ENCODE data around the gene MAPK7. TPM values are rescaled to one million over a fixed set of nuclear protein-coding genes. Genes with fewer than 3 reads are reported as not detected.
A peak's percentile ranks its signal among the peaks of the same experiment; 100 is the strongest.

Gene MAPK7
- polyA plus RNA-seq, 2 donors, result 27.7 to 28.3 TPM

GRCh38 chr17:19413761-19414160 is 35.5 kb downstream of the MAPK7 start:
- WGBS, 2 donors, result 88 to 89% methylated on average over 5 of the region's 5 CpGs
- no peaks in the 10 kb centered on the region for H3K9me3 ChIP-seq (ENCODE audit: control insufficient read depth in 2 of 2, insufficient read depth in 1 of 2, low read depth in 1 of 2, low read length in 1 of 2)
- no peaks in the 10 kb centered on the region for H3K27me3 ChIP-seq (ENCODE audit: control insufficient read depth in 1 of 2, insufficient read depth in 2 of 2, low read length in 2 of 2)
- no peak overlapping the region for H3K4me3 ChIP-seq (ENCODE audit: low read depth in 1 of 2, low read length in 2 of 2)
- no peaks in the 10 kb centered on the region for H3K36me3 ChIP-seq (ENCODE audit: control insufficient read depth in 2 of 2, insufficient read depth in 2 of 2, low read length in 1 of 2)
- no peak overlapping the region for H3K27ac ChIP-seq (ENCODE audit: low read depth in 2 of 2, low read length in 1 of 2)
- H3K4me1 ChIP-seq (ENCODE audit: control insufficient read depth in 2 of 2, insufficient read depth in 2 of 2, low read length in 1 of 2), result peaks cover 0 to 2% of the 10 kb centered on the region in 2 donors

GRCh38 chr17:19414396-19415280 is 36.3 kb downstream of the MAPK7 start:
- Histone ChIP-seq H3K9me3 (ENCODE audit: control insufficient read depth in 2 of 2, insufficient read depth in 1 of 2, low read depth in 1 of 2, low read length in 1 of 2) (no peaks in the 10 kb centered on the region), H3K27ac (ENCODE audit: low read depth in 2 of 2, low read length in 1 of 2) (no peak overlapping the region), H3K27me3 (ENCODE audit: control insufficient read depth in 1 of 2, insufficient read depth in 2 of 2, low read length in 2 of 2) (no peaks in the 10 kb centered on the region), H3K4me3 (ENCODE audit: low read depth in 1 of 2, low read length in 2 of 2) (no peak overlapping the region), H3K36me3 (ENCODE audit: control insufficient read depth in 2 of 2, insufficient read depth in 2 of 2, low read length in 1 of 2) (no peaks in the 10 kb centered on the region), H3K4me1 (ENCODE audit: control insufficient read depth in 2 of 2, insufficient read depth in 2 of 2, low read length in 1 of 2) (peaks cover 0 to 2% of the 10 kb centered on the region in 2 donors)
- WGBS, 2 donors, result 91 to 93% methylated on average over 26 to 28 of the region's 28 CpGs

GRCh38 chr17:19415311-19415710 is 37.0 kb downstream of the MAPK7 start:
- Histone ChIP-seq H3K4me1 (ENCODE audit: control insufficient read depth in 2 of 2, insufficient read depth in 2 of 2, low read length in 1 of 2) (no peaks in the 10 kb centered on the region), H3K27ac (ENCODE audit: low read depth in 2 of 2, low read length in 1 of 2) (no peak overlapping the region), H3K36me3 (ENCODE audit: control insufficient read depth in 2 of 2, insufficient read depth in 2 of 2, low read length in 1 of 2) (no peaks in the 10 kb centered on the region), H3K4me3 (ENCODE audit: low read depth in 1 of 2, low read length in 2 of 2) (no peak overlapping the region), H3K27me3 (ENCODE audit: control insufficient read depth in 1 of 2, insufficient read depth in 2 of 2, low read length in 2 of 2) (no peaks in the 10 kb centered on the region), H3K9me3 (ENCODE audit: control insufficient read depth in 2 of 2, insufficient read depth in 1 of 2, low read depth in 1 of 2, low read length in 1 of 2) (no peaks in the 10 kb centered on the region)
- 77 to 84% methylated on average over 13 of the region's 13 CpGs for WGBS, 2 donors

- 92 to 93% methylated on average over 18 of the region's 18 CpGs for WGBS, 2 donors
- no peaks in the 10 kb centered on the region for H3K9me3 ChIP-seq (ENCODE audit: control insufficient read depth in 2 of 2, insufficient read depth in 1 of 2, low read depth in 1 of 2, low read length in 1 of 2)
These were observed 37.8 kb downstream of the MAPK7 start for GRCh38 chr17:19415806-19416775.

GRCh38 chr17:19417611-19418010 is 39.3 kb downstream of the MAPK7 start:
- Histone ChIP-seq H3K9me3 (ENCODE audit: control insufficient read depth in 2 of 2, insufficient read depth in 1 of 2, low read depth in 1 of 2, low read length in 1 of 2) (no peaks in the 10 kb centered on the region), H3K27ac (ENCODE audit: low read depth in 2 of 2, low read length in 1 of 2) (peak overlapping the region in 1 of 2 donors; percentile 11), H3K4me1 (ENCODE audit: control insufficient read depth in 2 of 2, insufficient read depth in 2 of 2, low read length in 1 of 2) (no peaks in the 10 kb centered on the region), H3K27me3 (ENCODE audit: control insufficient read depth in 1 of 2, insufficient read depth in 2 of 2, low read length in 2 of 2) (no peaks in the 10 kb centered on the region), H3K4me3 (ENCODE audit: low read depth in 1 of 2, low read length in 2 of 2) (no peak overlapping the region), H3K36me3 (ENCODE audit: control insufficient read depth in 2 of 2, insufficient read depth in 2 of 2, low read length in 1 of 2) (no peaks in the 10 kb centered on the region)
- WGBS, 2 donors, result 42 to 53% methylated on average over 3 of the region's 3 CpGs

More at GRCh38 chr17:19415806-19416775, 37.8 kb downstream of the MAPK7 start:
- no peak overlapping the region for H3K4me3 ChIP-seq (ENCODE audit: low read depth in 1 of 2, low read length in 2 of 2)
- no peaks in the 10 kb centered on the region for H3K27me3 ChIP-seq (ENCODE audit: control insufficient read depth in 1 of 2, insufficient read depth in 2 of 2, low read length in 2 of 2)
- no peak overlapping the region for H3K27ac ChIP-seq (ENCODE audit: low read depth in 2 of 2, low read length in 1 of 2)
- H3K4me1 ChIP-seq (ENCODE audit: control insufficient read depth in 2 of 2, insufficient read depth in 2 of 2, low read length in 1 of 2), result no peaks in the 10 kb centered on the region
- no peaks in the 10 kb centered on the region for H3K36me3 ChIP-seq (ENCODE audit: control insufficient read depth in 2 of 2, insufficient read depth in 2 of 2, low read length in 1 of 2)

GRCh38 chr17:19418251-19418992 is 40.1 kb downstream of the MAPK7 start:
- Histone ChIP-seq H3K27ac (ENCODE audit: low read depth in 2 of 2, low read length in 1 of 2) (peak overlapping the region in 1 of 2 donors; percentile 48), H3K36me3 (ENCODE audit: control insufficient read depth in 2 of 2, insufficient read depth in 2 of 2, low read length in 1 of 2) (no peaks in the 10 kb centered on the region), H3K9me3 (ENCODE audit: control insufficient read depth in 2 of 2, insufficient read depth in 1 of 2, low read depth in 1 of 2, low read length in 1 of 2) (no peaks in the 10 kb centered on the region), H3K4me1 (ENCODE audit: control insufficient read depth in 2 of 2, insufficient read depth in 2 of 2, low read length in 1 of 2) (no peaks in the 10 kb centered on the region), H3K4me3 (ENCODE audit: low read depth in 1 of 2, low read length in 2 of 2) (no peak overlapping the region), H3K27me3 (ENCODE audit: control insufficient read depth in 1 of 2, insufficient read depth in 2 of 2, low read length in 2 of 2) (no peaks in the 10 kb centered on the region)
- WGBS, 2 donors, result 50% methylated on average over 7 of the region's 7 CpGs

GRCh38 chr17:19421219-19421618 is 42.9 kb downstream of the MAPK7 start:
- Histone ChIP-seq H3K9me3 (ENCODE audit: control insufficient read depth in 2 of 2, insufficient read depth in 1 of 2, low read depth in 1 of 2, low read length in 1 of 2) (no peaks in the 10 kb centered on the region), H3K27me3 (ENCODE audit: control insufficient read depth in 1 of 2, insufficient read depth in 2 of 2, low read length in 2 of 2) (no peaks in the 10 kb centered on the region), H3K4me1 (ENCODE audit: control insufficient read depth in 2 of 2, insufficient read depth in 2 of 2, low read length in 1 of 2) (no peaks in the 10 kb centered on the region), H3K27ac (ENCODE audit: low read depth in 2 of 2, low read length in 1 of 2) (no peak overlapping the region), H3K4me3 (ENCODE audit: low read depth in 1 of 2, low read length in 2 of 2) (no peak overlapping the region), H3K36me3 (ENCODE audit: control insufficient read depth in 2 of 2, insufficient read depth in 2 of 2, low read length in 1 of 2) (no peaks in the 10 kb centered on the region)
- WGBS, 2 donors, result 61 to 70% methylated on average over 4 of the region's 4 CpGs

GRCh38 chr17:19421926-19422325 is 43.6 kb downstream of the MAPK7 start:
- no peaks in the 10 kb centered on the region for H3K27me3 ChIP-seq (ENCODE audit: control insufficient read depth in 1 of 2, insufficient read depth in 2 of 2, low read length in 2 of 2)
- H3K9me3 ChIP-seq (ENCODE audit: control insufficient read depth in 2 of 2, insufficient read depth in 1 of 2, low read depth in 1 of 2, low read length in 1 of 2), result no peaks in the 10 kb centered on the region
- WGBS, 2 donors, result 83 to 85% methylated on average over 6 of the region's 6 CpGs

More at GRCh38 chr17:19421926-19422325, 43.6 kb downstream of the MAPK7 start:
- no peaks in the 10 kb centered on the region for H3K4me1 ChIP-seq (ENCODE audit: control insufficient read depth in 2 of 2, insufficient read depth in 2 of 2, low read length in 1 of 2)
- no peaks in the 10 kb centered on the region for H3K36me3 ChIP-seq (ENCODE audit: control insufficient read depth in 2 of 2, insufficient read depth in 2 of 2, low read length in 1 of 2)
- no peak overlapping the region for H3K27ac ChIP-seq (ENCODE audit: low read depth in 2 of 2, low read length in 1 of 2)
- no peak overlapping the region for H3K4me3 ChIP-seq (ENCODE audit: low read depth in 1 of 2, low read length in 2 of 2)

Measured in esophagus (tissue), 2 donors.